GM18867 (cell line): Measurements from ENCODE around the gene CLIC3.

Experiments used
- ATAC-seq: cut with Tn5 transposase; IDR thresholded peaks from one replicate; pipeline ENCODE4 v1.9.1; 2021; ENCODE audit warnings: mild to moderate bottlenecking, moderate library complexity; ENCODE audit not compliant: unreplicated experiment

Gene CLIC3

GRCh38 chr9:137031904-137032640, 35.7 kb upstream of the CLIC3 start, which contains the start of gene FUT7:
FUT7 (minus strand) TSS chr9:137032088; CDS start chr9:137031991, 97 bp downstream.
- no peak for ATAC-seq

DNA sequence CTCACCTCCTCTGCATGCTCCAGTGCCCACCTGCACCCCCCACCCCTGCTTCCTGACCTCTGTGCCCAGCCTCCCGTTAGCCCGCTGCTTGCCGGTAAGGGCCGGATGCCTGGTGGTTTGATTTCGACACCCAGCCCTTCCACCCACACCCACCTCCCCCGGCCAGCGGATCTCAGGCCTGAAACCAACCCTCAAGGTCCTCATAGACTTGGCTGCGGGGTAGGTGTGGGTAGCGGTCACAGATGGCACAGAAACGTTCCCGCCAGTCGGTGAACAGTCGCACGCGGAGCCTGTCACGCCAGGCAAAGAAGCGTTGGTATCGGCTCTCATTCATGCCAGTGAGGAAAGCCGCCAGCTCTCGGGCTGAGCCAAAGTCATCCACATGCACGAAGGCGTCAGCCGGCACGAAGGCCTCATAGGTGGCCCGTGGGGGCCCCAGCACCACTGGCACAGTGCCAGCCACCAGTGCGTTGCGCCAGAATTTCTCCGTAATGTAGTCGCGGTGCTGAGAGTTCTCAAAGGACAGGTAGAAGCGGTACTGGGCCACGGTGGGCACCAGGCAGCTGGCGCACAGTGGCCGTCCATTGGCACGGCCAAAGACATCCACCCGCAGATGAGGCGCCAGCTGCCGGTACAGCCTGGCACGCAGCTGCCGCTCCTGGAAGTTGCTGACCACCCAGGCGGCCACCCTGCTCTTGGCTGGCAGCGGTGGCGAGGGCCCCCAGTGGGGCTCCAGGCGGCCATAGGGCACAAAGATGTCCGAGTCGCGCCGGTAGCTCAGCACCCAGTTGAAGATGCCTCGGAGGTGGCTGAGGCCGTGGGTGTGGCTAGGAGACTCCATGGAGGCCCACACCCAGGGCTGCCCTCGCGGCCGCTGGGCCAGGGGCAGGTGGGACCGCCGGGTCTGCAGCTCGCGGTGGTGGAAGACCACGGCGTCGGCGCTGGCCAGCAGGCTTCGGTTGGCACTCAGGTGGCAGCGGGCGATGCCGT, 34.5 kb upstream of the CLIC3 start:
- no peak for ATAC-seq

GRCh38 chr9:137030006-137030405, 33.6 kb upstream of the CLIC3 start:
- ATAC-seq, result no peak

DNA sequence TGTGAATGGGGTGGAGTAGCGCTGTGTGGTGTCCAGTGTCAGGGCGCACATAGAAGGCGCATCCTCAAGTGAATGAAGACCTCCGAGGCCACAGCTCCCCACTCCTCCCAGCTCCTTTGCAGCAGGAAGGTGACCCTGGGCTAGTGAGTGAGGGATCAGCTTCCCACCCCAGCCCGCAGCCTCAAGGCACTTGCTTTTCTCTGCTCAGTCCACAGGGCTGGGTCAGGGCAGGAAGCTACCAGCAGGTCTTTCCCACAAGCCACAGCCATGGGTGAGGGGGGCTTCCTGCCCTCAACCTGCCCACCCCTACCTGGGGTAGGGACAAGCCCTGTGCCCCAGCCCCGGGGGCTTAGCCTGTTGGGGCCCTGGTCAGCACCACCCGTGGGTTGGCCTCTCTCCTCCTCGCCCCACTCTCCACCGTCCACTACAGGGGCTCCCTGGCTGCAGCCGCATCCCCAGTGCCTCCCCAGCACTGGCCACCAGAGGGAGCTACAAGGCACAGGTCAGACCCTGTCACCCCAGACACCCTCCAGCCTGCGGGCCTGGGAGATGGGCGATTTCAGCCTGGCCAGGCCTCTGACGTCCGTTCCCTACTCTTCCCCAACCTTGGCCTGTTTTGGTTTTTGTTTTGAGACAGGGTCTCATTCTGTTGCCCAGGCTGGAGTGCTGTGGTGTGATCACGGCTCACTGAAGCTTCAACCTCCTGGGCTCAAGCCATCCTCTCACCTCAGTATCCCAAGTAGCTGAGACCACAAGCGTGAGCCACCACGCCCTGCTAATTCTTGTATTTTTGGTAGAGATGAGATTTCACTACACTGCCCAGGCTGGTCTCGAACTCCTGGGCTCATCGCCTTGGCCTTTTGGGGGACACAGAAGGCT, 32.9 kb upstream of the CLIC3 start:
- ATAC-seq, result peak; percentile 32

DNA sequence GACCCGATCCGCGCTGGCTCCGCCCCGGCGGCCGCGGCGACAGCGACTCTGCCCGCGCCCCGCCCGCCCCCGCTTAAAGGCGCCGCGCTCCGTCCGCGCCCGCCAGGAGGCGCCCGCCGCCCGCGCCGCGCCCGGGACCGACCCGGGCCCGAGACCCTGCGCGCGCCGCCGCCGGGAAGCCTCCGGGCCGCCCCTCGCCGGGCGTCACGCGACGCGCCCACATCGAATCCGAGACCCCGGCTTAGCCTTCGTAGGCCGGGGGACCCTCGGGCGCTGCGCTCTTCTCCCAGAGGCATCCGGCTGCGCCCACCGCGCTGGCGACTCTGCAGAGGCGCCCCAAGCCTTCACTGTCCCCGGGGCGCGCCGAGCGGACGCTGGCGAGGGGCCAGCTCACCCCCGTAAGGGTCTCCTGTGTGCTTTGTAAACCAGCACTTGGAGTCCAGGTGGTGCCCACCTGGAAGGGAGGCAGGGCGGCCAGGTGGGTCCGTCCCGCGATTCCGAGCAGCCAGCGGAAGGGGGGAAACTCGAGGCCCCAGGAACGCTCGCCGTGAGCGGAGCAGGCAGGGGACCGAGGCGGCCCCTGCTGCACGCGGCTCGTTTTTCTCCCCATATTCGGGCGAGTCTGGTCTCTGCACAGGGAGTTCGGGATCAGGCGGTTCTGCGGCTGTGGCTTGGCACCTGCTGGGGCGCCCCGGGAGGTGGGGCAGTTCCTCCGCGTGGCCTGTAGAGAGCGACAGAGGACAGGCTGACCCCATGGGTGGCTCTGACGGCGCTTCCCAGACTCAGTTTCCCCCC, 32.1 kb upstream of the CLIC3 start:
- ATAC-seq, result peak; percentile 34

DNA sequence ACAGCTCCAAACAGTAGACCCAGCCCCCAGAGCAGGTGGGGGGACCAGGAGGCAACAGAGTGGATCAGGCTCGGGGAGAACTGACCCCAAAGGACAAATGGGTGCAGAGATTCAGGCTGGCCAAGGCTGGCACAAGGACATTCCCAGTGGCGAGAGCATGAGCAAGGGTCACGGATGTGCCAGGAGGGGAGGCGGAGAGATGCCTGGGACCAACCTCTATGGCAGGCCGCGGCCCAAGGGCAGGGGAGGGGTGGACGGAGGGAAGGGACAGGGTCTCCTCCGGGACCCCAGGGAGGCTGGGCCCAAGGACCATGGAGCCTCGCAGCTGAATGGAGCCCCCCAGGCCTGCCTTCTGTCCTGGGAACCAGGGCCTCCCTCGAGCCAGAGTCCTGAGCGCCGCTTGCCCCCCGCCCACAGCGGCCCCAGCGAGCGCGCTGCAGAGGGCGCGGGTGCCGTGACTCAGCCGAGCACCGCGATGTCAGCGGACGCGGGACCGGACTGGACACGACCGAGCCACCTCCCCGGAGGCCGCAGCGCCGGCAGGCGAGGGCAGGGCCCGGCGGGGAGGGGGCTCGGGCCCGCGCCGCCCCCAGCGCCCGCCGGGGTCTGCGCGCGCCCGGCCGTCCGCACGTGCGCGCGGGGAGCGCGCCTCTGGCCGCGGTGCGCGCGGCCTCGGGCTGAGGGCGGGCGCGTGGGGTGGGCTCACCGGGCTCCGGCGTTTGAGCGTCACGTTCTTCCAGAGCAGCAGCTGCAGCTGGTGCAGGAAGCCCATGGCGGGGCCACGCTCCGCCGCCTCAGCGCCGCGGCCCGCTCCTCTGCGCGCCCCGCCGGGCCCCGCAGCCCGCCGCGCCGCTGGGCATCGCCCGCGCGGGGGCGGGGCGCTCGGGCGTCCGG, 31.2 kb upstream of the CLIC3 start, which contains the start of gene ABCA2:
TSS of gene ABCA2 (minus strand) at position 869 of the 894 bp plus-strand sequence. CDS start at position 772, 97 bp downstream.
- ATAC-seq, result no peak

DNA sequence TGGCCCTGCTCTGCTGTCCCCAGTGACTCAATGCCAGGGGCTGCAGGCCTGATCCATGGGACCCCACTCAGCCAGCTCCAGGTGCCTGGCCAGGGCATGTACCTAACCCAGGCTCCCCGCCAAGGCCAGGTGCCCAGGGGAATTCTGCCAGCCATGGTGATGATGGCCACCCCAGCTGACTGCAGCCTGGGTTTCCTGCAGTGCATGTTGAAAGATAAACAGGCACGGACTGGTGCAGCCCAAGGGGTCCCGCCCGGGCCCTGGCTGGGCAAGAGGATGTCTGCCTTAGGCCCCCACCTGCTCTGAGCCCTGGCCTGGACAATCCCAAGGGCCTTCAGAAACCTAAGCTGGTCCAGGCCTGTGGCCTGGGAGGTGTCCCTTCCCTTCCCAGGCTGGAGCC, 30.5 kb upstream of the CLIC3 start:
- no peak for ATAC-seq

GRCh38 chr9:137026384-137026783, 30.0 kb upstream of the CLIC3 start:
- ATAC-seq, result no peak

DNA sequence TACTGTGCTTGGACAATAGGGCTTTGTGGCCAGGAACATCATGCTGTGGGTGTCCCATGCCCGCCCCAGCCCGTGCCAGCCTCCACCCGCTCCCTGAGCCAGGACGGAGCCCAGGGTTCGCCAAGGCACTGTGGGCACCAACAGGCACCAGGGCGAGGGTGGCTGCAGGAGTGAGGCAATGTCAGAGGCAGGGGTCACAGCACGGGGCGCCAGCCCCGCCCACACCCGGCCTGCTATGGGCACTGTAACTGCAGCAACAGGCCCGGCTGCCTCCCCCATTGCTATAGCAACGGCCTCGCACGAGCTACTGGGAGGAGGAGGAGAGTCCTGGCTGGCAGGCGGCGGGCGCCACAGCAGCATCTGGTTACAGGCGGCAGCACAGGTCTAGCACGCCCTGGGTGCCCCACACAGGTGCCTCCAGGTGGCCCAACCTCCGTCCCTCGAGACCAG, 29.2 kb upstream of the CLIC3 start:
- no peak for ATAC-seq

GRCh38 chr9:137023583-137023991, 27.2 kb upstream of the CLIC3 start:
- no peak for ATAC-seq

DNA sequence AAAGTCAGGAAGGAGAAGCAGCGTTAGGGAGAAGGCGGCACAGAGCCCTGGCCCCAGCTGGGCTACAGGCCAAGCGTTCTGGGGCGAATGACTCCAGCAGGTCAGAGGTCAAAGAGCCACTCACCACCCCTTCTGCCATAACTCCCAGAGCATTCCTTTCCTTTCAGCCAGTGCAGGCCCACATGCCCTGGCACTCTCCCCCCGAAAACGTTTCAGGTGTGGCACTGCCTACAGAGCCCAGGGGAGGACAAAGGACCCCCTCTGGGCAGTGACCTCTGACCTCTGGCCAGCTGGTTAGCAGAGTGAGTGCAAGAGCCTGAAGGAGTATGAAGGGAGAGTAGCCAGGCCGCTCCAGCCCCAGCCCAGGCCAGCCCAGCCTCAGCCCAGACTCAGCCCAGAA, 26.8 kb upstream of the CLIC3 start:
- no peak for ATAC-seq

- no peak for ATAC-seq
These were observed 26.3 kb upstream of the CLIC3 start for GRCh38 chr9:137022662-137023008.

DNA sequence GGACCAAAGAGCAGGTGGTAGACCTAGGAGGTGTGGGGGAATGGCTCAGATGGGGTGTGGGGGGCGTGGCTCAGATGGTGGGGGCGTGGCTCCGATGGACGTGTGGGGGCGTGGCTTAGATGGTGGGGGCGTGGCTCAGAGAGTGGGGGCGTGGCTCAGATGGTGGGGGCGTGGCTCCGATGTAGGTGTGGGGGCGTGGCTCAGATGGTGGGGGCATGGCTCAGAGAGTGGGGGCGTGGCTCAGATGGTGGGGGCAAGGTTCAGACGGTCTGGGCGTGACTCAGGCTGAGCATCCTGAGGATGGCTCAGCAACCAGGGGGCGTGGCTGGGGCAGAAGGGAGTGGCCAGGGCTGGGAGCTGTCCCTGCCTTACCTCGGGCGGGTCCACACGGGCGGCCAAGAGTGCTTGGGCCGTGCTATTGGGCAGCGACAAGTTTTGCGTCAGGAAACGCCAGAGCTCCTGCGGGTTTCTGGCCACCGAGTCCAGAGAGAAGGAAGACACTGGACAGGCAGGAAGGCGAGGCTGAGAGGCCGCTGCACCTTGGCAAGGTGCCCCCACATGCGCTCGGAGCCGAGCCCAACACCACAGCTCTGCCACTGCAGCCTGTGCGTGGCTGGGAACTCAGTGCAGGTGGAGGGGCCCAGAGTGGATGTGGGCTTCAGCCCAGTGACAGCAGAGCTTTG, 25.8 kb upstream of the CLIC3 start:
- no peak for ATAC-seq

- no peak for ATAC-seq
These were observed 25.2 kb upstream of the CLIC3 start for GRCh38 chr9:137021568-137021978.

- no peak for ATAC-seq
These were observed 24.6 kb upstream of the CLIC3 start for GRCh38 chr9:137020771-137021567.

DNA sequence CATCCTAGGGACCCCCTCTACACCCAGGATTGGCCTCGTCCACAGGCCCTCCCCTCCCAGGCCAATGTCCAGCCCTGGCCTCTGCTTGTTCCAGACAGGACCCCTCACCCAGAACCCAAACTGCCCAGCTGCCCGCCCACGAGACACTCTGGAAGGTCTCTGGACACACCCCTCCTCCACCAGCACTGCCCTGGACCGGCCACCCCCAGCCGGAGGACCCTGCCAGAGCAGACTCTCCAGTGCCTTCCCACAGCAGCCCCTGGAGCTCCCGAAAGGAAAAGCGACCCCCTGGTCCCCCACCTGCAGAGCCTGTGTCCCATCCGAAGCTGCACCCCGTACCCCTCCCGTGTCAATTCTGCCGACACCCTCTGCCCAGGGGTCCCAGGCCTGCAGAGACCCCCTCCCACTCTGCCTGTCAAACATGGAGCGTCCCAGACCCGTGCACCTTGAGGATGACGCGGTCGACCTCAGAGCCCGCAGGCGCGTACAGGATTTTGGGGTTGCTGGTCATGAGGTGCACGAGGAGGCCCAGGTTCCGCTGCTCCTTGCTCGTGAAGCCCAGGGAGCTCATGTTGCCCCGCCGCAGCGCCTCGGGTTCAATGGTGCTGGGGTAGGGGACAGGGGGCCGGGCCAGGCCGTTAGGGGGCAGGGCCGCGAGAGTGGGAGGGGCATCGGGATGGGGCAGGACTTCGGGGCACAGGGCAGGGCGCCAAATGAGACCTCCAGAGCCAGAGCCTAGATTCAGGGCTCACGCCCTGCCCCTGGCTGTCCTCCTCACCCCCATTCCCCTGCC, 23.7 kb upstream of the CLIC3 start:
- ATAC-seq, result no peak
